Vagina (tissue), 2 donors: Measurements from ENCODE around the gene MECP2.

Experiments
- POLR2A ChIP-seq, 2 donors: fragments of 450-650 bp; IDR thresholded peaks; one replicate each; pipeline ENCODE4 v1.6.1; 2017; ENCODE audit warnings: antibody characterized with exemption in 2 of 2, mild to moderate bottlenecking in 2 of 2, moderate library complexity in 2 of 2
- POLR2AphosphoS5 ChIP-seq, 2 donors: sonication (generic); formaldehyde crosslinking; IDR thresholded peaks; one replicate each; pipeline ENCODE4 v1.9.0; 2017; ENCODE audit warnings: antibody characterized with exemption in 2 of 2, mild to moderate bottlenecking in 2 of 2, low read depth in 1 of 2; ENCODE audit not compliant: insufficient read depth in 1 of 2
- TF ChIP-seq, protein P1 (sequence below), 3 experiments: fragments of 450-650 bp in 2 of 3; fragments of 200-600 bp in 1 of 3; sonication (generic) in 1 of 3; IDR thresholded peaks; one replicate each; pipeline ENCODE4 v1.5.1; 2017 to 2019; ENCODE audit warnings: antibody characterized with exemption in 3 of 3, mild to moderate bottlenecking in 2 of 3, moderate library complexity in 2 of 3

DNA sequence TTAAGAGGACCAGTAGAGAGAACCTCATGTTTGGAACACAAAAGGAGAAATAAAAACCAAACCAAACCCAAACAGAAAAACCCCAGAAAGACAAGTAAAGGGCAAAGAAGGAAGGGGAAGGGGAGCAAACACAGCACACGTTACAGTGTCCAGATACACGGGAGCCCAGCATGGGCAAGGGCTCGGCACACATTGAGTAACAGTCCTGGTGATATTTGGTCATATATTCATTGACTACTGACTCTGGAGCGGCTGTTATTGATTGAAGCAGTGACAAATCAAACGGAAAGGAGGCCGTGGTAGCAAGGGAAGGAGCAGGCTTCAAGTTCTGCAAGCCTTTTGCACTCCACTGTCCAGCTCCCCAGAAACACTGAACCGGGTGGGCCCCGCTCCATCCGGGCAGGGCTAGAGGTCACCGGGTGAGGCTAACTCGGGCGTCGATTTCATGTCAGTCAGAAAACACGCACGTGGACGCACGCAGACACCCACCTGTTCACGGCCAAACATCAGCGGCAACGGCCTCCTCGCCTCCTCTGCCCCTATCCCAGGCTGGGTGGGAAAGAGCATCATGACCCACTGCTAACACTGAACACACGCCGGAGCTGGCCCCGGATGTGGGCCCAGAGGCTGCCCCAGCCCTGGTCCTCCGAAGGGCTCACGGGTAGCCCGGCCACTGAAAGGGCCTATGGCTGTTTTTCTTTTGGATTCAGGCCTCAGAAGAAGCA, 74.1 kb downstream of the MECP2 start:
- TF ChIP-seq POLR2A (IDR thresholded peaks at IDR 0.05) (no peak), POLR2AphosphoS5 (IDR thresholded peaks at IDR 0.05; ENCODE audit: insufficient read depth in 1 of 2, low read depth in 1 of 2) (no peak)
- TF ChIP-seq, protein P1, sequence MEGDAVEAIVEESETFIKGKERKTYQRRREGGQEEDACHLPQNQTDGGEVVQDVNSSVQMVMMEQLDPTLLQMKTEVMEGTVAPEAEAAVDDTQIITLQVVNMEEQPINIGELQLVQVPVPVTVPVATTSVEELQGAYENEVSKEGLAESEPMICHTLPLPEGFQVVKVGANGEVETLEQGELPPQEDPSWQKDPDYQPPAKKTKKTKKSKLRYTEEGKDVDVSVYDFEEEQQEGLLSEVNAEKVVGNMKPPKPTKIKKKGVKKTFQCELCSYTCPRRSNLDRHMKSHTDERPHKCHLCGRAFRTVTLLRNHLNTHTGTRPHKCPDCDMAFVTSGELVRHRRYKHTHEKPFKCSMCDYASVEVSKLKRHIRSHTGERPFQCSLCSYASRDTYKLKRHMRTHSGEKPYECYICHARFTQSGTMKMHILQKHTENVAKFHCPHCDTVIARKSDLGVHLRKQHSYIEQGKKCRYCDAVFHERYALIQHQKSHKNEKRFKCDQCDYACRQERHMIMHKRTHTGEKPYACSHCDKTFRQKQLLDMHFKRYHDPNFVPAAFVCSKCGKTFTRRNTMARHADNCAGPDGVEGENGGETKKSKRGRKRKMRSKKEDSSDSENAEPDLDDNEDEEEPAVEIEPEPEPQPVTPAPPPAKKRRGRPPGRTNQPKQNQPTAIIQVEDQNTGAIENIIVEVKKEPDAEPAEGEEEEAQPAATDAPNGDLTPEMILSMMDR (IDR thresholded peaks at IDR 0.05), result no peak
